ENCODE data around the gene ANKLE2.
"Not testable (repeated sequence)": the region's sequence is repeated elsewhere in the genome, so short reads cannot be mapped to it uniquely, and the experiment has no call there.

Gene ANKLE2

GRCh38 chr12:132779781-132780353 lies 18.2 kb upstream of the ANKLE2 start:
- in situ Hi-C loops (cut with MboI; ENCODE audit: low pct_unique_long_range_greater_than_20kb, low sequenced_read_pairs): no loop called here
- no peak for DNase-seq

DNA sequence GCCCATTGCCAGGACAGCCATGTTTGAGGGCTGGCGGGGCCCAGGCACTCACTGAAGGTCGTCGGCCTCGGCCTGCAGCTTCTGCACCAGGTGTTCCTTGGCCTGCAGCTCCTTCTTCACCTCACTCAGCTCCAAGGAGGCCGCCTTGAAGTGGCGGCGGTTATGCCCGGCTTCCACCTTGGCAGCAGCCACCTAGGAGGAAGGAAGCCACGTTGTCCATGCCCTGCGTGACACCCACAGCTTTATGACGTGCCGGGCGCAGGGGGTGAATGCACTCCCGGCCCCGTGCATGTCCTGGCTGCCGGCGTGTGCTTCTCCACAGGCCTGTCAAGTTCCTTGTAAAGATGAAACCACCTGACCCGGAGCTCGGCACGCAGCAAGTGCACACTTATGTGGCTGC lies 16.0 kb upstream of the ANKLE2 start:
- DNase-seq: no peak
- in situ Hi-C loops (cut with MboI; ENCODE audit: low pct_unique_long_range_greater_than_20kb, low sequenced_read_pairs): no loop called here

DNA sequence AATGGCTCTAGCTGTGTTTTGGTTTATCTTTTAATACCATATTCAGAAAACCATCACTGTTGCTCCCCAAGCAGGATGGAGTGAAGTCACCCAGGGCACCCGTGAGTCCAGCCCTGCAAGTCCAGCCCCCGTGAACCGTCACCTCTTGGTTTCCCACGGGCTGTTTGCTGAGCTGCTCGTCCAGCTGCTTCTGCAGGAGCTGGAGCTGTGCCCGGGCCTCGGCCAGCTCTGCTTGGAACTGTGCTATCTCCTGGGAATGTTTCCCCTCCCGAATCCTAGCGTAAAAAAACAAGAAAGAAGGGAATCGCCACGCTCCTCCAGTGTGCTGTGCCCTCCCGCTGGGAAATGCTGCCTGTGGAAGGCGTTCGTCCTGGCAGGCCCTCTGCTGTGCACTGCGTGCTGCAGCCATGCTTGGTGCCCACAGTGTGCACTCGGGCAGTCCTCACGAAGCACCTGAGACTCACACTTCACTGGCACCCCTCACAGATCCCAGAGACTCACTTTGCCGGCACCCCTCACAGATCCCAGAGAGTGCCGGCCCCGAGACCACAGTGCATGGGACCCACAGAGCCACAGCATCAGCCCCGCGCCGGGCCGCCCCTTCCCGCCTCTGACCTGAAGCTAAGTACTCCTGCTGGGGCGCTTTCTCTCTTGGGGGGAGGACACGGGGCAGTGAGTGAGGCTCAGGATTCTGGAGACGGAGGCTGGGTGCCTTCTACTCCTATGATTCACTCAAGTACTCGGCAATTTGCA lies 15.4 kb upstream of the ANKLE2 start:
- DNase-seq: no peak
- in situ Hi-C loops (cut with MboI; ENCODE audit: low pct_unique_long_range_greater_than_20kb, low sequenced_read_pairs): no loop called here

DNA sequence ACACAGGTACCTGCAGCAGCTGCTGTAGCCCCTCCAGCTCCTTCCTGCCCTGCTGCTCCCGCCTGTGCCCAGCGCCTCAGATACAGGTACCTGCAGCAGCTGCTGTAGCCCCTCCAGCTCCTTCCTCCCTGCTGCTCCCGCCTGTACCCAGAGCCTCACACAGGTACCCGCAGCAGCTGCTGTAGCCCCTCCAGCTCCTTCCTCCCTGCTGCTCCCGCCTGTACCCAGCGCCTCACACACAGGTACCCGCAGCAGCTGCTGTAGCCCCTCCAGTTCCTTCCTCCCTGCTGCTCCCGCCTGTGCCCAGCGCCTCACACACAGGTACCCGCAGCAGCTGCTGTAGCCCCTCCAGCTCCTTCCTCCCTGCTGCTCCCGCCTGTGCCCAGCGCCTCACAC lies 14.6 kb upstream of the ANKLE2 start:
- DNase-seq; in situ Hi-C loops (cut with MboI; ENCODE audit: low pct_unique_long_range_greater_than_20kb, low sequenced_read_pairs): not testable (repeated sequence)

- in situ Hi-C loops (cut with MboI; ENCODE audit: low pct_unique_long_range_greater_than_20kb, low sequenced_read_pairs): no loop called here
- DNase-seq: no peak
Measured at GRCh38 chr12:132775502-132776229, 14.0 kb upstream of the ANKLE2 start.

DNA sequence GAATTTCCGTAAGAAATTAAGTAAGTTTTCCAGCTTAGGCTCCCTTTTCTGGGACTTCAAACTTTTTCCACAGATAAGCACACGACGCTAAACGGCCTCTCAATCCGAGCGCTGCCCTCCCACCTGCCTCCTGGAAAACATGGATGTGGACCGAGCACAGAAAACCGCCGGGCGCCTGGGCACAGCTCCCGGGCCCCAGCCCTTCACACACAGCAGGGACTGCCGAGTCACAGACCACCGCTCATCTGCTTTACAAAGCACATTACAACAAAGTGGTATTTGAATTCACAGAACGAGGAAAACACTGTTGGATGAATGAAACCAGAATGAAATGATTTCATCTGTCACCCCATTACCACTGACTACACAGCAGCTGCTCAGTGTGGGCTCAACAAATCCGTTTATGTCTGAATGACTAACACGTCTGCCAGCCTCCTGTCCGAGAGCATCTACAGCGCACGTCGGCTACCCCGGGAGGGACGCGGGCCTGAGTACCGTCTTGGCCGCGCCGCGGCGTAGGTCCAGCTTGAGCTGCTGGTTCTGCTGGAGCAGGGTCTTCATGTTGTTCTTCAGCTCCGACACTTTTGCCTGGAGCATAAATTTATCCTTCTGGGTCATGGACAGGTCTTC lies 13.1 kb upstream of the ANKLE2 start:
- in situ Hi-C loops (cut with MboI; ENCODE audit: low pct_unique_long_range_greater_than_20kb, low sequenced_read_pairs): no loop called here
- DNase-seq: no peak

- in situ Hi-C loops (cut with MboI; ENCODE audit: low pct_unique_long_range_greater_than_20kb, low sequenced_read_pairs): no loop called here
- no peak for DNase-seq
Measured at GRCh38 chr12:132774159-132774558, 12.5 kb upstream of the ANKLE2 start.

DNA sequence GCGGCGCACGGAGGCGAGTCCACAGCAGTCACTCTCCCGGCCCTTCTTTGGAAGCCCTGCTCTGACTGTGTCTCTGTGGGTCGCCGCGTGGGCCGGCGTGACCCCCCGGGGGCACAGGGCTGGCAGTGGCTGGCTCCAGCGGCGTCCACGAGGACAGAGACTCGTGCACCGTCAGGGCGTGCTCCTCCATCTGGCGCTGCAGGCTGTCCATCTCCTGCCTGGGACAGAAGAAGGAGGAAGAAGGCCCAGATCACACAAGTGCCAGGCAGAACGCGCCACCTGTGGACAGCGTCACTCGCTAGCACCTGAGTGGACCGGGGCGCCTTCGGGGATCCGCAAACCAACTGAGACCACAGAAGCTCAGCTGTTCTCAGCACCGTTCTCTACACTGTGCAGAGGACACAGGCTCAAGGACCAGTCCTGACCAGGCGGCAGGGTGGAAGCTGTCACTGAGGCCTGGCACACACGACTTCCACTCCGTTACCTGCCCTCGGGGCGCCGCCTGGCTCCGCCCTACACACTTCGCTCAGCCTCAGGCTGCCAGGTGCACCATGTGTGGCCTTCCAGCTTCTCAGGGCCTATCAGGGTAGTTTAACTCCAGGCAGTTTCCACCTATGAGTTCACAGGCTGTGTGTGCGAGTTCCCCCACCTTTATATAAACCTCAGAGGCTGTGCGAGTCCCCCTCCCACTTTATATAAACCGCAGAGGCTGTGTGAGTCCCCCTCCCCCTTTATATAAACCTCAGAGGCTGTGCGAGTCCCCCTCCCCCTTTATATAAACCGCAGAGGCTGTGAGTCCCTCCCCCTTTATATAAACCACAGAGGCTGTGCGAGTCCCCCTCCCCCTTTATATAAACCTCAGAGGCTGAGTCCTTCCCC lies 11.7 kb upstream of the ANKLE2 start:
- no peak for DNase-seq
- in situ Hi-C loops (cut with MboI; ENCODE audit: low pct_unique_long_range_greater_than_20kb, low sequenced_read_pairs): no loop called here

DNA sequence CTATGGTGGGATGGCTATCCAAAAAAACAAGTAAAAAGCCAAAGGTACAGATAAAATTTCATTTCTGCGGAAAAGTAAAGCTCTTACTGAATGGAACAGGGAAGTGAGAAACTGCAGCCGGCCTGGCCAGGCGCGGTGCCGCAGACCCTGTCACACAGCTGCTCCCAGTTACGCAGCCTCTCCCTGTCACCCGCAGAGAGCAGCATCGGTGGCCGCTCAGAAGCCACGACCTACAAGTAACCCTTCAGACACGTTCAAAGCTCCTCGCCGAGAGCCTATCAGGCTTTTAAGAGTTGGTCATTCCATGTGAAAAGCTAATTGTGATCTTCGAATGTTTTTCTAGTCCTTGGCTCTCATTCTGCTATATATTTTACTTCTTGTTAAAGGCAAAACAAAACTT lies 11.0 kb upstream of the ANKLE2 start:
- no peak for DNase-seq
- in situ Hi-C loops (cut with MboI; ENCODE audit: low pct_unique_long_range_greater_than_20kb, low sequenced_read_pairs): no loop called here

- in situ Hi-C loops (cut with MboI; ENCODE audit: low pct_unique_long_range_greater_than_20kb, low sequenced_read_pairs): no loop called here
- DNase-seq: no peak
Measured at GRCh38 chr12:132771126-132771838, 9.7 kb upstream of the ANKLE2 start.

- in situ Hi-C loops (cut with MboI; ENCODE audit: low pct_unique_long_range_greater_than_20kb, low sequenced_read_pairs): no loop called here
- DNase-seq: no peak
Measured at GRCh38 chr12:132766380-132767085, 4.9 kb upstream of the ANKLE2 start.

- in situ Hi-C loops (cut with MboI; ENCODE audit: low pct_unique_long_range_greater_than_20kb, low sequenced_read_pairs): no loop called here
- DNase-seq: no peak
Measured at GRCh38 chr12:132765361-132765760, 3.7 kb upstream of the ANKLE2 start.

DNA sequence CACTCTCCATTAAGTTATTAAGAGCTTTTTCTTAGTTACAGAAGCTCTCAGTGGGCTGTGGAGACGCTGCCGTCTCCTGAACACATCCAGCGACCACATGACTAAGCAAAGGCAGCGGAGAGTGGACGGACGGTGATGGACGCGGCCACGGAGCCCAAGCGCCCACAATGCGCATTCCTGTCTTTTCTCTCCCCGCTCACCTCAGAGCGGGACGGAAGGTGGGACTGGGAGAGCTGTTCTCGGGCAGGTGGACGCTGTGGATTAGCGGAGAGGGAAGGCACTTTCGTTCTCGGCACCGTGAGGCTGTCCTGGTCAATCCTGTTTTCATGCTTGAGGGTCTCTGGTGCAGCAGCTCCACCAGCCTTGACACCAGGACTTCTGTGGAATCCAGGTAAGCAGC lies 2.6 kb upstream of the ANKLE2 start:
- no peak for DNase-seq
- in situ Hi-C loops (cut with MboI; ENCODE audit: low pct_unique_long_range_greater_than_20kb, low sequenced_read_pairs): no loop called here

GRCh38 chr12:132761921-132762583 lies 420 bp upstream of the ANKLE2 start:
- in situ Hi-C loops (cut with MboI; ENCODE audit: low pct_unique_long_range_greater_than_20kb, low sequenced_read_pairs): no loop called here
- DNase-seq: peak; percentile 92

GRCh38 chr12:132759359-132759758 lies 2.3 kb downstream of the ANKLE2 start:
- DNase-seq: no peak
- in situ Hi-C loops (cut with MboI; ENCODE audit: low pct_unique_long_range_greater_than_20kb, low sequenced_read_pairs): no loop called here

DNA sequence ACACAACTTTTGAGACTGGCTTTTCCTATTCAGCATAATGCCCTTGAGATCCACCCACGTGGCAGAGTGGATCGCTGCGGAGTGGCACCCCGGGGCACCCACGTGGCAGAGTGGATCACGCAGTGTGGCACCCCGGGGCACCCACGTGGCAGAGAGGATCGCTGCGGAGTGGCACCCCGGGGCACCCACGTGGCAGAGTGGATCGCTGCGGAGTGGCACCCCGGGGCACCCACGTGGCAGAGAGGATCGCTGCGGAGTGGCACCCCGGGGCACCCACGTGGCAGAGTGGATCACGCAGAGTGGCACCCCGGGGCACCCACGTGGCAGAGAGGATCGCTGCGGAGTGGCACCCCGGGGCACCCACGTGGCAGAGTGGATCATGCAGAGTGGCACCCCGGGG lies 2.8 kb downstream of the ANKLE2 start:
- in situ Hi-C loops (cut with MboI; ENCODE audit: low pct_unique_long_range_greater_than_20kb, low sequenced_read_pairs); DNase-seq: not testable (repeated sequence)

DNA sequence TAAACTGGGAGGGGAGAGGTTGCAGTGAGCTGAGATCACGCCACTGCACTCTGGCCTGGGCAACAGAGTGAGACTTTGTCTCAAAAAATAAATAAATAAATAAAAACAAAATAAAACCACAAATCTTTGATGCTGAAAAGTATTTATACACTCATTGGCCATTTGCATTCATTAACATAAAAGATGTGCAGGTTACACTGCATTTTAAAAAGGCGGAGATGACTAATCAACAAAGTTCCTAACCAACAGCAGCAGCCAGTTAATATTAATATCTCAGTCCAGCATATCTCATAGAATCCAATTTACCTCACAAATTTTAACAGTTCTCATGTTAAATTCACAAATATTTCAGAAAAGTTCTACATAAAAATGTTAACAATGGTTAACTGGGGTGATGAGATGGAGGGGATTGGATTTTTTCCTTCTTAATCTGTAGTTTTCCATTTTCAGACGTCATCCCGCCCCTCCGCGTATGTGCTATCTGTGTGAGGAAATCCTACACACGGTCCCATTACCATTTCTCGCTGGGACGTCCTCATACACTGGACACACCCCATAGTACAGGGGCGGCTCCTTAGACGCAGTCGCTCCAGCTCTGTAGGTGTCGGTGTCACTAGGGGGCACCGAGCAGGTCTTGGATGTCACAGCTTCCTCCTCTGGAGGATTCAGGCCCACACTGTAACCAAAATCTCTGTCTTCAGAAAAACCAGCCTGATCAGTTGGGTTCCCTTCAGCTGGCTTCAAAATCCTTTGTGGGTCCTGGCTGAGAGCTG lies 7.3 kb downstream of the ANKLE2 start:
- no peak for DNase-seq
- in situ Hi-C loops (cut with MboI; ENCODE audit: low pct_unique_long_range_greater_than_20kb, low sequenced_read_pairs): no loop called here

Data from KBM-7 (cell line).